Activated CD4-positive, CD25-positive, alpha-beta regulatory T cell treated with anti-CD3 and anti-CD28 coated beads, Interleukin-2, amount 50 U/mL, for 16 hours (primary cell): Measurements from ENCODE around the gene DEPDC7.

Experiments
- DNase-seq: peaks from one replicate; pipeline ENCODE4 v3.0.0-alpha.2; 2020; ENCODE audit warnings: low read depth, low spot score

The DEPDC7 gene

GRCh38 chr11:33060271-33060670, 44.6 kb downstream of the DEPDC7 start:
- DNase-seq: no peak

- no peak for DNase-seq
Observed at GRCh38 chr11:33062137-33062536, 46.5 kb downstream of the DEPDC7 start.

GRCh38 chr11:33063326-33063881, 47.7 kb downstream of the DEPDC7 start:
- DNase-seq: no peak

- DNase-seq: no peak
Observed at GRCh38 chr11:33064033-33064825, 48.6 kb downstream of the DEPDC7 start.

GRCh38 chr11:33064866-33065265, 49.2 kb downstream of the DEPDC7 start:
- DNase-seq: no peak

- peak; percentile 21 for DNase-seq
Observed at GRCh38 chr11:33065445-33066178, 49.9 kb downstream of the DEPDC7 start.

GRCh38 chr11:33067294-33067693, 51.6 kb downstream of the DEPDC7 start:
- no peak for DNase-seq

- DNase-seq: no peak
Observed at GRCh38 chr11:33068611-33069340, 53.1 kb downstream of the DEPDC7 start.

- no peak for DNase-seq
Observed at GRCh38 chr11:33072465-33072864, 56.8 kb downstream of the DEPDC7 start.
